GM12801 (cell line): Measurements from ENCODE around the gene PTH2.
A peak's percentile ranks its signal among the peaks of the same experiment; 100 is the strongest.

Source experiments
- CTCF ChIP-seq: IDR thresholded peaks from one replicate; pipeline ENCODE4 v1.5.1; 2011; ENCODE audit warnings: control low read depth; ENCODE audit not compliant: insufficient read length; ENCODE audit errors: extremely low read depth

PTH2 gene

GRCh38 chr19:49445997-49446396 lies 22.8 kb upstream of the PTH2 start:
- TF ChIP-seq CTCF, result no peak

- peak; percentile 17 for TF ChIP-seq CTCF
Measured at GRCh38 chr19:49443366-49444099, 20.3 kb upstream of the PTH2 start.

- no peak for TF ChIP-seq CTCF
Measured at GRCh38 chr19:49442771-49443365, 19.6 kb upstream of the PTH2 start.

- TF ChIP-seq CTCF, result no peak
Measured at GRCh38 chr19:49442354-49442753, 19.1 kb upstream of the PTH2 start.

- TF ChIP-seq CTCF, result no peak
Measured at GRCh38 chr19:49441960-49442350, 18.7 kb upstream of the PTH2 start.

- TF ChIP-seq CTCF, result no peak
Measured at GRCh38 chr19:49441210-49441959, 18.1 kb upstream of the PTH2 start, which contains the start of gene SLC17A7. Gene SLC17A7, minus strand, starts transcription at chr19:49441527. Its CDS starts 148 bp downstream, at chr19:49441379.

- TF ChIP-seq CTCF, result no peak
Measured at GRCh38 chr19:49440439-49441209, 17.4 kb upstream of the PTH2 start.
